ENCODE measurements around the gene TRIM5.
A peak's percentile ranks its signal among the peaks of the same experiment; 100 is the strongest.

Gene TRIM5

GRCh38 chr11:5624489-5625279, 60.2 kb downstream of the TRIM5 start, which contains the start of gene TRIM34:
TSS of gene TRIM34 (plus strand) at chr11:5625001. CDS start at chr11:5632332, 7,331 bp downstream.
- DNase-seq (ENCODE audit: low spot score): peak; percentile 84

- no peak for DNase-seq (ENCODE audit: low spot score)
Observed at GRCh38 chr11:5622802-5623201, 62.1 kb downstream of the TRIM5 start.

GRCh38 chr11:5621580-5621979, 63.3 kb downstream of the TRIM5 start:
- no peak for DNase-seq (ENCODE audit: low spot score)

GRCh38 chr11:5620651-5621521, 64.0 kb downstream of the TRIM5 start:
- no peak for DNase-seq (ENCODE audit: low spot score)

GRCh38 chr11:5618807-5619206, 66.1 kb downstream of the TRIM5 start:
- no peak for DNase-seq (ENCODE audit: low spot score)

All from COLO829 (cell line).